GM18907 (cell line): ENCODE data around the gene ABHD1.

Experiments used
- ATAC-seq: cut with Tn5 transposase; IDR thresholded peaks from one replicate; pipeline ENCODE4 v1.9.1; 2021; ENCODE audit warnings: mild to moderate bottlenecking, moderate library complexity; ENCODE audit not compliant: unreplicated experiment

ABHD1 gene

DNA sequence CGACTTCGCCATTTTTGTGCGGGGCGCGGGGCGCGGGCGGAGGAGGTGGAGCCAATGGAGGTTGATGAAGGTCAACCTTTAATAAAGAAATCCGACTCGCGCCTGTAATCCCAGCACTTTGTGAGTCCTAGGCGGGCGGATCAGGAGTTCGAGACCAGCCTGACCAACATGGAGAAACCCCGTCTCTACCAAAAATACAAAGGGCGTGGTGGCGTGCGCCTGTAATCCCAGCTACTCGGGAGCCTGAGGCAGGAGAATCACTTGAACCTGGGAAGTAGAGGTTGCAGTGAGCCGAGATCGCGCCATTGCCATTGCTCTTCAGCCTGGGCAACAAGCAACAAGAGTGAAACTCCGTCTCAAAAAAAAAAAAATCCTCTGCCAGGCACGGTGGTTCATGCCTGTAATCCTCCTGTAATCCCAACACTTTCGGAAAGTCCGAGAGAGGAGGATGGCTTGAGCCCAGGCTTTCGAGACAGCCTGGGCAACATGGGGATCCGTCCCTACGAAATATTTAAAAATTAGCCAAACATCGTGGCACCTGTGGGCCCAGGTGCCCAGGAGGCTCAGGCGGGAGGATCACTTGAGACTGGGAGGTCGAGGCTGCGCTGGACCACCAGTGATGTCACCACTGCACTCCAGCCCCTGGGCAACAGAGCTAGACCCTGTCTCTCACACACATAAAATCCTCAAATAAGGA is 11.3 kb downstream of the ABHD1 start:
- no peak for ATAC-seq

DNA sequence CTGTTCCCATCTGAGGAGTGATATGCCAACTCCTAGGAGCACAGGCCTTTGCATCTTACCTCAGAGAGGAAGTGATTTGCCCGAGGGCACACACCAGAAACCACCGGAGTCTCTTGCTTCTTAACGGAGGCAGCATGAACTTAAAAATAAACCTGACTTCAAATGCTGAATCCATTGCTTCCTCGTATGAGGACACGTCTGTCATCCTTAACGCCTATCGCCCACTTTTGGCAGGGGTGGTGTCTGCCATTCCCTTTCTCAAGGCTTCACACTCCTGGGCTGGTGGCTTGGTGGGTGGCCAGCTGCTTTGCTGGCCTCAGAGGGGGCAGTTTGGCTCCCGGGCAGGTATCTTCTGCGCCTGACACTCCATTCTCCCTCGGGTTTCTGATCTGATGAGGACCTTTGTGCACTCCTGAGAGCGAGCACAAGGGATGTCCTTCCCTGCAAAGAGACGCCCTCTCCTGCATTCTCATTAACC is 11.9 kb downstream of the ABHD1 start:
- no peak for ATAC-seq

DNA sequence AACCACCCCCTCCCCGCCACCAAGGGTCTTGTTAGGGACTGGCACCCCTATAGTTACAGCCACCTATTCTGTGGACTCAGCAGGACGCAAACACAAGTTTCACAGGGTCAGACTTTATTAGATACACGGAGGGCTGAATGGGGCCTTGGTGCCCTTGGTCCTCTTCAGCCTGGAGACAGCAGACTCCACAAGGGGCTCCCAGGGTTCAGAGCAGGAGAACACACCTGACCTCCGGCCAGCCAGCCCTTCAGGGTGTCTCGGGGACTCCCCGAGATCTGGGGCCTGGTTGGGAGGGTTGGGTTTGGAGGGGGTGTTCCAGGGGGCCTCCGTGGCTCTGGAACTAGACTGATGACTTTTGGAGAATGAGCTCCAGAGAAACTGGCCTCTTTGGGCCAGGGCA is 13.1 kb downstream of the ABHD1 start:
- ATAC-seq: no peak

DNA sequence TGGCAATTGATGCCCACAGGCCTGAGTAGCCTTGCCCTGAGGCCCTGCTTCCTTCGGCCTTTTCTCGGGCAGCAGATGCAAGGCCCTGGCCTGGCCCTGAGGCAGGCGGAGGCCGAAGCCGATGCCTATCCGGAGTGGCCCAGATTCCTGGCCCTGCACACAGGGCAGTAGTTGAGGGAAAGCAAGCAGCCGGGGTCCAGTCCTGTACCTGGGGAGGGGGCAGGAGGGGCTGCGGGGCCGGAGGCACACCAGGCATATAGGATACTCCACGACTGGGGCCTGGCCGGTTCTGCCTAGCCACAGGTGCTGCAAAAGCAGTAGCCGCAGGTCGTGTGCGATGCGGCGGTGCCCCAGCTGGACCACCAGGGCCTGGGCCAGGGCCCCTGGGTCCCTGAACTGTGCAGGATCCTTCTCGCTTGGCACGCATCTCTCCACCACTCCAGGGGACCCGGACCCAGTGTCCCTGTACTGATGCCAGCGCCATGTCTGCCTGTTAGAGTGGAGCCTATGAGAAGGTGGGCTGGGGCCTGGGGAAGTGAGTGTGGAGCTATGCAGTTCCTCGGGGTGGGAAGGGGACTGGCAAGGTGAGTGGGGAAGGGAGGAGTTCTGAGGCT is 13.8 kb downstream of the ABHD1 start:
- no peak for ATAC-seq

DNA sequence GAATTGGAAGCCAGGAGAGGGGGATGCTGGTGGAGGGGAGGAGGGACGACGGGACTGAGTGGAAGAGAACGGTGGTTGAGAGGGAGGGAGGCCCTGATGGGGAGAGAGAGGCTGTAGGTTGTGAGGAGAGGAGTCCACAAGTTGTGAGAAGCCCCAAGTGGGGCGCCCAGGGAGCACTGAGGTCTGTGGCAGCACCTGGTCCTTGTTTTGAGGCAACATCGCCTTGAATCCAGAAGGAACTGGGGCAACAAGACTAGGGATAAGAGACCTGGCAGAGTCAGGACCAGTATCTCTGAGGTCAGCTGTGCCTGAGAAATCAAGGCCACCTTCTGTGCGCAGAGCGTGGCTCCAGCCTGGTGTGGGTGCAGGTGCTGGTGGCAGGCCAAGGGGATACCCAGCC is 14.5 kb downstream of the ABHD1 start:
- ATAC-seq: no peak

DNA sequence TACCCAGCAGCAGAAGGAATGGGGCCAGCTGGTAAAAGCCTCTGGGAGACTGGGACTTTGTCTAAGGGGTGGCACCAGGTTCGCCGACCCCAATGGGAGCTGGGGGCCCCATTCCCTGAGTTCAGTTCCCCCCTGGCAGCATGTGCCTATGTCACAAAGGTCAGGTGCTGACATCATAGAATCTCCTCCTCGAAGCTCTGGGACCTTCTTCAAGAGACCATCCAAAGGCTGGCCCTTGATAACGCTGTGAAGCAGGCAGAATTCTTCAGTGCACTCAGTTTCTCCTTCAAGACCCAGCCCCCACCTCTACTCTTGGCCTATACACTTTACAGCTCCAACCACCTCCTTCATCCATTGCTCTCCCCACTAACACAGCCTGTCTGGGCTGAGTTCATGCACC is 15.7 kb downstream of the ABHD1 start, which contains the start of gene PRR30:
Gene PRR30 (minus strand): TSS at position 101 of the 400 bp plus-strand sequence. CDS start 1,081 bp downstream, outside the sequence.
- ATAC-seq: no peak

DNA sequence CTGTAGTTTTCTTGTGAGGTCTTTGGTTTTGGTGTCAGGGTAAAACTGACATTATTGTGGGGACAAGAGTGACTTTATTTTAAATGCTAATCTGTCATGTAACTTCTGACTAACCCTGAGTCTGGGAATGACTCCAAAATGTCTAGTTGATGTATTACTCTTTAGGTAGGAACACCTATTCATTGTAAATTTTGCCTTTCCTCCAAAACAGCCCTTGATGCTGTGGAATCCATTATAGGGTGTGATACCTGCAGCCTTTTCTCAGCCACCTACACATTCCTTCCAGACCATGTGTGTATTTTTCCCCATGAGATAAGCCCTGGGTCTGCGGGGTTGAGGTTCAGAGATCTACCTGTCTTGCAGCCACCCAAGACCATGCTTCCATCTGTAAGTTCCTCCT is 19.7 kb downstream of the ABHD1 start:
- ATAC-seq: no peak

DNA sequence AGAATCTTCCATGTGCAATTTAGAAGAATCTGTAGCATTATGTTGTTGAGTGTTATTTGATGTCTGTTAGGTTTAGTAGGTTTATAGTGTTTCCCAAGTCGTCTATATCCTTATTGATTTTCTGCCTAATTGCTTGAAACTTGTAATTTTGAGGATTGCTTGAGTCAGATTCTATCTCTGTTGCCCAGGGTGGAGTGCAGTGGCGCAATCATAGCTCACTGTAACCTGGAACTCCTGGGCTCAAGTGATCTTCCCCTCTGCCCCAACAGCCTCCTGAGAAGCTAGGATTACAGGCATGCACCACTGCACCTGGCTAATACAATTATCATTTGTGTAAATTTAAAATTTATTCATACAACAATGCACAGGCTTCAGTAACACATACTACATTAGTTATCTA is 22.1 kb downstream of the ABHD1 start:
- no peak for ATAC-seq

DNA sequence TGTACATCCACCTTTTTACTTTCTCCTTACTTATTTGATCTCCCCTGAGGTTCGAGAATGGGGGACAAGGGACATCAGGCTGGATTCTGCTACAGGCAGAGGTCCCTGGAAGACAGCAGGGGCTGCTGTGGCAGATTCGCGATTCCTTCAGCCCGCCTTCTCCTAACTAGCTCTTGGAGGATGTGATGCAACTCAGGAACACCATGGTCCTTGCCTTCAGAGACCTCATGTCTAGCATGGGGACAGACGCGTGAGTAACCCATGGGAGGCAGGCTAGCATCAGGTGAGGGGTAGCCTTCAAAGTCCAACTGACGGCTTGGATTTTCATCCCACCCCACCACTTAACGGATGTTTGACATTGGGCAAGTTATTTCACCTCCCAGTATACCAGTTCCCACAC is 24.3 kb downstream of the ABHD1 start:
- ATAC-seq: no peak

DNA sequence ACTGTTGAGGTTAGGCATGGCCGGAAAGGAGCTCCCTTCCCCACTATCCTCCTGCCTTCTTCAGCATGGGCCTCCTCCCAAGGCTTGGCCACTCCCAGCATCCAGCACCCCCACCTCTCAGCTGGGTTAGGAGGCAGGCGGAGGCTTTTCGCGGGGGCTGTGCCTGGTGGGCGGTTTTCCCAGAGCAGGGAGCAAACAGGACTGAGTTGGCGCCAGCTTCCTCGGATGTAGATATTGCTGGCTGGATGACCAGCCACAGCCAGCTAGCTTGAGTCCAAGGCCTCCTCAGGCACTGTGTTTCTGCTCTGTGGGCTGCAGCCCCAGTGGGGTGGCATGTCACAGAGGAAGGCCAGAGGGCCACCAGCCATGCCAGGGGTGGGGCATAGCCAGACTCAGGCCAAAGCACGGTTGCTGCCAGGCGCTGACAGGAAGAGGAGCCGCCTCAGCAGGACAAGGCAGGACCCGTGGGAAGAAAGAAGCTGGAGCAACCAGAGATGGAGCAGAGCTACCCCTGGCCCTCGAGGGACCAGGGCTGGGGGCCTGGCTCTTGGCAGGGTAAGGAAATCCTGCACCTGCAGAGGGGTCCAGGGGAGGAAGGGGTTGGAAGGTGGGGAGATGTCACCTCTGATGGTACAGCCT is 25.3 kb downstream of the ABHD1 start, which contains the start of gene TCF23:
Gene TCF23 (plus strand): TSS at position 204 of the 639 bp plus-strand sequence. CDS start 130 bp downstream, at position 334.
- ATAC-seq: no peak

DNA sequence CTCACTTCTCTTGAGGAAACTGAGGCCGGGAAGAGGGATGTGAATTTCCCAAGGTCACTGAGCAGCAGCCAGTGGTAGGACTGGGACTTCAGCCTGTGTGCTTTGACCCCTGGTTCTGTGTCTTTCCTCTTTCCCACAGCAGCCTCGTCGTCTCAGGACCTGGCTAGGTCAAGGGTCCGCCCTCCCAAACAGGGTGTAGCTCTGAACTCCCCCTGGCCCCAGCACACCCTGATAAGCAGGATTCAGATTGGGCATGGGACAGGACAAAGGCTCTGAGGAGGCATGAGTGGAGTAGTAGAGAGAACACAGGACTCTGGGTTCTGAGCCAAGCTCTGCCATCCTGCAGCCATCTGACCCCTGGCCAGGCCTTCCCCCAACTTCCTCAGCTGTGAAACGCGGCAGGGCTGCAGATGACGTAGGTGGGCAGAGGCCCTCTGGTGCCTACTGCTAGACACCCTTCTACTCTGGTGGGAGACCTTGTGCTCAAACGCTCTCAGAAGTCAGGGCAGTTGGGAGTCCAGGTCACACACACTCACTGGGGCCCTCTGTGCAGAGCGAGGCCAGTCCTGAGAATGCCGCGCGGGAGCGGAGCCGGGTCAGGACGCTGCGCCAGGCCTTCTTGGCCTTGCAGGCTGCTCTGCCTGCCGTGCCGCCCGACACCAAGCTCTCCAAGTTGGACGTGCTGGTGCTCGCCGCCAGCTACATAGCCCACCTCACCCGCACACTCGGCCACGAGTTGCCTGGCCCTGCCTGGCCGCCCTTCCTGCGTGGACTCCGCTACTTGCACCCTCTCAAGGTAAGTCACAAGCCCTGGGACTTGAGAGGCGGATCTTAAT is 26.2 kb downstream of the ABHD1 start:
- ATAC-seq: no peak

DNA sequence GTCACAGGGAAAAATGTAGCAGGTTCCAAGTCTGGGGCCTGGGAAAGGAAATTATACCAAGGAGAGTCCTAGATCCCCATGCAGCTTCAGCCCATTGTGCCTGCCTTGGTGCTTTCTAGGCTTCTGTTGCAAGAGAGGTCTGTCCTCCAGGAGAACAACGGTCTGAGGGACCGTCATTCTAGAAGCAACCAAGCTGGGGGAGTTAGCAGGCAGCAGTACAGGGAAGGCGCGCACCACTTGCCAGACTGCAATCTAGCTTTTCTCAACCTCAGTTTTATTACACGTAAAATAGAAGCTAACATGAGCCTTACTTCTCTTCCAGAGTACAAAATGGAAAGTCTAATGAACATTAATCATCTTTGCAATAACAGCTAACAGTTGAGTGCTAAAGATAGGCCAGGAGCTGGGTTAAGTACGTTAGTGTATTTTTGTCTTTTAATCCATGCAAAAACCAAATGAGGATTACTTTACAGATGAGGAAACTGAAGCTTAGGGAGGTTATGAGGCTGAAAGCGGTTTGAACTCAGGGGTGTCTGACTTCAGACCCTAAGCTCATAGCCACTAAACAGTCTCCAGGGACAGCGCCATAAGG is 27.1 kb downstream of the ABHD1 start:
- ATAC-seq: no peak

DNA sequence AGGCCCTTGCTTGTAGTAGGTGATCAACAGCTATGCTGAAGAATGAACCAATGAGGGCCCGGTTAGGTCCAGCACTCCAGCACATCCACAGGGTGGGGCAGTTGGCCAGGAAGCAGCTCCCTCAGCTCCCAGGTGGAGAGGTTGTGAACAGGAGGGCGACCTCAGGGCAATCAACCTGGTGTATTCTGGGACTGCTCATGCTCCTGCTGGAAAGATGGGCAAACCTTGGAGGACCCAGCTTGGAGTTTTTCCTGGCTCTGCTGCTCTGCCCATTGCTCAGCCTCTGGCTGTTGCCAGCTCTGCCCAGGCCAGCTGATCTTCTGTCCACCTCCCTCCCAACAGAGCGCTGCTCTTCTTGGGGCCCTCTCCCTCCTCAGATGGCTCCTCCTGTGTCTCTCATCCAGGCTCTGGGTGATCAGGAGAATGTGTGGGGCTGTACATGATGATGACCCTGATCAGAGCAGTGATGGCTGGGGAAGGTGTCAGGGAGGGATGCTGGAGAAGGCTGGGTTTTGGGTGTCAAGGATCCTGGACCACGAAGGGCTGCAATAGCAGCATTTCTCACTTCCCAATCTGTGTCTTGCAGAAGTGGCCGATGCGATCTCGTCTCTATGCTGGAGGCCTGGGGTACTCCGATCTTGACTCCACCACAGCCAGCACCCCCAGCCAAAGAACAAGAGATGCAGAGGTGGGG is 28.6 kb downstream of the ABHD1 start:
- no peak for ATAC-seq

DNA sequence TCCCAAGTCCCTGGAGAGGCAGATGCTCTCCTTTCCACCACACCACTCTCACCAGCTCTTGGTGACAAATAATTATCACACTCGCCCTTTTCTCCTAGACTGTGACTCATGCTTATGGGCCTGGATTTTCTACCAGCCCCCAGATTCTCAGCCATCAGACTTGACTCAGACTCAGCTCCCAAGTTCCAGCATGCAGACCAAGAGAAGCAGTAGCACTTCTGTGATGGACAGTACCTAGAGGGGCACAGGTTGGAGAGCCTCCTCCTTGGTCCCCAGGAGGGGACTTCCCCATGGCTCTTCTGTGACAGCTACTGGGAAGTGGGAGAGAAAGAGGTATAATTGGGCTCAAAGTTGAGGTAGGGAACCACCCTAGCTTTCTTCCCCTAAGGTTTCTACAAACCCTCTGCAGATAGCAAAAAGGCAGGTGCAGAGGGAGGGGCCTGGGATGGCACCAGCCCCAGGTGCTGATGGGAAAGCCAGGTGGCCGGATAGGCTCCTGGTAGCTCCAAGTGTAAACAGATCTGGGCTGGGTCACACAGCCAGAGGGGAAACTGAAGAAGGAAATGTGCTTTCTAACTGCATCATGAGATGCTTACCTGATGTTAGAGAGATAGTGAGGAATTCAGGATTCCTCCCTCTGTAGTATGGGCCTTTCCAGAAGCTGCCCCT is 29.3 kb downstream of the ABHD1 start:
- ATAC-seq: no peak

DNA sequence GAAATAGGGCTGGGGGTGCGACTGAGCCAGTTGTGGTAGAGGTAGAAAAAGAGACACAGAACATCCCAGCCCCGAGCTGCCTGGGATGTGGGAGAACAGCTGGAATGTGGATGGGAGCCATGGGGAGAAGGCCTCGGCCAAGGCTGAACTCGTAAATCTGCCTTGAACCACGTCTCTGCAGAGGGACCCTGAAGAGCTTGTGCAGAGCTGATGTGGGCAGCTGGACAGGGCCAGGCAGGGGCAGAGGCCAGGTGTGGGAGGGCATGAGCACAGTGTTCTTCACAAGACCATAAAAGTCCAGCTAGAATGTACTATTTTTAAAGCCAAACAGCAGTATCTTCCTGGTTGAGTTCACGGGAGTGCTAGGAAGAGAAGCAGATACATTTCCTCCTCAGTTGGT is 30.9 kb downstream of the ABHD1 start:
- no peak for ATAC-seq

DNA sequence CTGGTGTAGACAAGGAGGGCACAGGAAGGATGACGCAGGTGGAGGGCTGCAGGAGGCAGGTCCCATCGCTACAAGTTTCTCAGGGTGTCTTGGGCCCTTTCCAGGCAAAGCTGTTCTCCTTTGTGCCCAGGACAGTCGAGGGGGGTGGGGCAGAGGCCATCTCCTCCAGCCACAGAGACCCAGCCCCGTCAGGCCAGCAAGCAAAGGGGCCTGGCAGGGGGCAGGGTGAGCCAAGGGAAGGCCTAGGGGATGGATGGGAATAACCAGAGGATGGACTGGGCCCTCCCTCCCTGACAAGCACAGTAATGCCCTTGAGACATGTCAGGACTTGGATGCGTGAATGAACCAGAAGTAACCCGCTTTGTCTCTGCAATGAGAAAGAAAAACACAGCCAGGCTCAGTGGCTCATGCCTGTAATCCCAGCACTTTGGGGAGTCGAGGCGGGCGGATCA is 31.5 kb downstream of the ABHD1 start:
- ATAC-seq: no peak

DNA sequence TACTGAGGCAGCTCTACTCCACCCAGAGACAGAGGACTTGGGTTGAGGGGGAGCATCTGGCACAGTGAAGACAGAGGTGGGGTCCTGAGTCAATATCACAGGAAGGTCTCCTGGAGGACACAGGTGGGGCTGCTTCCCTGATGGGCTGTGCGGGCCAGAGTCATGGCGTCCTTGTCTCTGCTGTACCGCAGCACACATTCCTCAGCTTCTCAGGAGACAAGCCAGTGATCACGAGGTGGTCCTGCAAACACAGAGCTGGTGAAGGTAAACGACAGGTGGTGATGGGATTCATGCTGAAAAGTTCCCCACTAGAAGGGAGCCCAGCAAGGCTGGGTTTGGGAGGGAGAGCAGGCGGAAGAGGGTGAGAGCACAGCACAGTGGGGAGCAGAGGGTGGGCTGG is 34.9 kb downstream of the ABHD1 start:
- ATAC-seq: no peak

DNA sequence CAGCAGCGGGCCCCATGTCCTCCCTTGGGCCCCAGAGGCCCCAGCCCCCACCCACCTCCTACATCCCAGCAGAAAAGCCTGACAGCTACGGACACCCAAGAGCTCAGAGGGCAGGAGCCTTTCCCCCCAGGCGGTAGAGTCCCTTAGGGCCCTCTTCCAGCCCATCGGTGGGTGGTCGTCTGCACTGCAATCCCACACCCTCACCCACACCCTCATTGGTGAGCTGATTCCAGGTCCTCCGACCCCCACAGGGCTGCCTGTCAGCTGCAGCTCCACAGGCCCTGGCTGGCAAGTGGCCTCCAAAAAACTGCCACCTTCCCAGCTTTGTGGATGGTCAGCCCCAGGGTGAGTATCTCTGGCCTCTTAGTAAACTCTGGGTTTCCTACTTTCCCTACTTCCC is 35.7 kb downstream of the ABHD1 start:
- no peak for ATAC-seq

DNA sequence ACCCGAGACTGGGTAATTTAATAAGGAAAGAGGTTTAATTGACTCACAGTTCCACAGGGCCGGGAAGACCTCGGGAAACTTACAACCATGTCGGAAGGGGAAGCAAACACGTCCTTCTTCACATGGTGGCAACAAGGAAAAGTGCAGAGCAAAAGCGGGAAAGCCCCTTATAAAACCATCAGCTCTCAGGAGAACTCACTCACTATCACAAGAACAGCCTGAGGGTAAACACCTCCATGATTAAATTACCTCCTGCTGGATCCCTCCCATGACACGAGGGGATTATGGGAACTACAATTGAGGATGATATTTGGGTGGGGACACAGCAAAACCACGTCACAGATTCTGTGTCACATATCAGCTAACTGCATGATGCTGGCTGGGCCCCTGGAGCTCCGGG is 36.6 kb downstream of the ABHD1 start:
- ATAC-seq: no peak
